A204.1 (cell line): ENCODE measurements around the gene ATP5F1B.
"Not testable (repeated sequence)": the region's sequence is repeated elsewhere in the genome, so short reads cannot be mapped to it uniquely, and the experiment has no call there.

Experiments used
- FAIRE-seq: peaks from 2 replicates; lab custom pipeline; 2012; peaks lifted over from hg19 to GRCh38; lab: Jason Lieb, UNC

Gene ATP5F1B

GRCh38 chr12:56645717-56646446 lies at the start of gene ATP5F1B:
Gene ATP5F1B, minus strand, starts transcription at chr12:56645984. Its CDS starts 21 bp downstream, at chr12:56645963.
- FAIRE-seq = peak; percentile 99

- no peak for FAIRE-seq
Observed at GRCh38 chr12:56694161-56694560, 48.4 kb upstream of the ATP5F1B start.

- no peak for FAIRE-seq
Observed at GRCh38 chr12:56688846-56689109, 43.0 kb upstream of the ATP5F1B start.

GRCh38 chr12:56688129-56688845 lies 42.5 kb upstream of the ATP5F1B start, which contains the start of gene PTGES3:
Gene PTGES3, minus strand, starts transcription at chr12:56688284. Its CDS starts 285 bp downstream, at chr12:56687999.
- FAIRE-seq = peak; percentile 81

GRCh38 chr12:56687223-56688128 lies 41.7 kb upstream of the ATP5F1B start:
- FAIRE-seq = no peak

GRCh38 chr12:56684745-56685359 lies 39.1 kb upstream of the ATP5F1B start:
- no peak for FAIRE-seq

- FAIRE-seq = no peak
Observed at GRCh38 chr12:56682323-56682722, 36.5 kb upstream of the ATP5F1B start.

- FAIRE-seq = no peak
Observed at GRCh38 chr12:56679883-56680575, 34.2 kb upstream of the ATP5F1B start.

GRCh38 chr12:56678852-56679251 lies 33.1 kb upstream of the ATP5F1B start:
- FAIRE-seq = no peak

- FAIRE-seq = no peak
Observed at GRCh38 chr12:56677680-56678079, 31.9 kb upstream of the ATP5F1B start.

- no peak for FAIRE-seq
Observed at GRCh38 chr12:56676851-56677580, 31.2 kb upstream of the ATP5F1B start.

- no peak for FAIRE-seq
Observed at GRCh38 chr12:56671608-56672007, 25.8 kb upstream of the ATP5F1B start.

GRCh38 chr12:56670836-56671235 lies 25.1 kb upstream of the ATP5F1B start:
- no peak for FAIRE-seq

- FAIRE-seq = no peak
Observed at GRCh38 chr12:56668197-56668457, 22.3 kb upstream of the ATP5F1B start.

- FAIRE-seq = no peak
Observed at GRCh38 chr12:56661979-56662638, 16.3 kb upstream of the ATP5F1B start.

GRCh38 chr12:56661560-56661959 lies 15.8 kb upstream of the ATP5F1B start:
- no peak for FAIRE-seq

- FAIRE-seq = no peak
Observed at GRCh38 chr12:56658921-56659320, 13.1 kb upstream of the ATP5F1B start.

GRCh38 chr12:56657416-56658379 lies 11.9 kb upstream of the ATP5F1B start:
- FAIRE-seq = no peak

- not testable (repeated sequence) for FAIRE-seq
Observed at GRCh38 chr12:56653781-56654180, 8.0 kb upstream of the ATP5F1B start.

GRCh38 chr12:56648023-56648422 lies 2.2 kb upstream of the ATP5F1B start:
- FAIRE-seq = not testable (repeated sequence)
